HG02970 (cell line): ENCODE results near the gene CISTR.
"Not testable (repeated sequence)": the region's sequence is repeated elsewhere in the genome, so short reads cannot be mapped to it uniquely, and the experiment has no call there.

Source experiments
- ATAC-seq: cut with Tn5 transposase; IDR thresholded peaks from one replicate; pipeline ENCODE4 v1.9.1; 2021; ENCODE audit warnings: mild to moderate bottlenecking, moderate library complexity, moderate number of reproducible peaks; ENCODE audit not compliant: unreplicated experiment, low FRiP score

CISTR gene

DNA sequence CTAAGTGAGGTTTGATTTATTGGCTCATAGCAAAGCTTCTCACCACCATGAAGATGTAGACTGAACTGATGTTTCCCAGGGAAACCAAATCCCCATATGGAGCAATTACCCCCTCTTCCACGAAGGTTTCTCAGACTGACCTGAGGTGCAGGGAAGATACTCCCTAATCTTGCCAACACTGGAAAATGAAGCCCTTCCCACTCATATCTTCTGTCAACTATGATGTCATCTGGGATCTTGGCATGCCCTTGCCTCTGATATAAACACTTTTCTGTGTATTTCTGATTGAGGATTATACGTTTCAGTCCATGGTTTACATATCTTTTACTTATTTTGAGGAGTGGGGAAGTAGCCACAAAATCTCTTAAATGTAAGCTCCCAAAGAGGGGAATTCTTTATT is 14.1 kb upstream of the CISTR start:
- no peak for ATAC-seq

DNA sequence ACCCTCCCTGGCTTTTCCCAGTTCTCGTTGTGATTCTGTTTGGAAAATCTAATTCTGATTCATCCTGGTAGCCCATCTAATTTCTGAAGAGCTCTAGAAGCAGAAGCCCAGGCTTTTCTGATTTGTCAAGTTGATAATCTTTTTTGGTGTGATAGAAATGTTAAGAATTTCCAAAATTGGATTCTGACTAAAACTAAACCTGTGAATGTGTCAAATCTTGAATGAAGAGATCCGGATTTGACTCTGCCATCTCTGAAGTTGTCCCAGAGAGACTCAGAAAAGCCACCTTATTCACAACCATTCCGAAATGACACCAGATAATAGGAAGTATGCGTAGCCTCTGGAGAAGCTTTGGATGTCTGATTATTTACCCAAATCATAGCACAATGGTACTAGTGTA is 12.8 kb upstream of the CISTR start:
- ATAC-seq = no peak

- ATAC-seq = not testable (repeated sequence)
Observed at GRCh38 chr12:53762793-53763192, 11.0 kb upstream of the CISTR start.

DNA sequence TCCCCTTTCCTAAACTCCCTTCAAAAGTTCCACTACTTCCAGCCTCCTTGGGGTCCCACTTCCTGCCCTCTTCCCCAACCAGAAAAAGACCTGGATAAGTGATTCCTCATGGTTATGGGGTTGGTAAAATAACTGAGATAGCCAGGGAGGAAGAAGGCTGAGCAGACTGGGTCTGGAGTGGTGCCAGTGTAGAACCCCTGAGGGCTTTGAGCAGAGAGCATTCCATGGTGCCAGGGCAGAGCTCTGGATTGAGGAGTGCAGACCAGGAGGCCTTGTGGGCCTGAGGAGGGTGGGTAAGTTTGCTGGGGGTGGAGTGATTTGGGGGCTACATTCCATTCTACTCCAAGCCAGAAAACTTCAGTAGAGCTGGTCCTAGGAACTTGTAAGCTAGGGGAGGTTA is 9.5 kb upstream of the CISTR start:
- ATAC-seq = no peak

GRCh38 chr12:53759261-53759660 is 7.5 kb upstream of the CISTR start:
- ATAC-seq = no peak

DNA sequence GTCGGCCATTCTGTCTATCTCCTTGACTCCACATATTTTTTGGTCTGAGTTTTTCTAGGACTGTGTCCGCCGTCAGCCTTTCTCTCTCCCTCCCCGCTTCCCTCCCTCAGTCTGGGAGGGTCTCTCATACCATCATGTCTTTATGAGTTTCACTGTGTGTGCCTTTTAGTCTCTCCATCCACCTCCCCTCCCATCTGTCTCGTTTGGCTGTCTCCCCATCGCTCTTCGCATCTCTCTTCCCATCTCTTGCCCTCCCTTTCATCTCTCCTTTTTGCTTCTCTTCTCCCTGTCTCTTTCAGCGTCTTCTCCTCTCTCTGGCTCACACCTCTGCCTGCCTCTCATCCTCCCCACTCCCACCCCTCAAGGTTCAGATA is 6.9 kb upstream of the CISTR start:
- ATAC-seq = no peak

DNA sequence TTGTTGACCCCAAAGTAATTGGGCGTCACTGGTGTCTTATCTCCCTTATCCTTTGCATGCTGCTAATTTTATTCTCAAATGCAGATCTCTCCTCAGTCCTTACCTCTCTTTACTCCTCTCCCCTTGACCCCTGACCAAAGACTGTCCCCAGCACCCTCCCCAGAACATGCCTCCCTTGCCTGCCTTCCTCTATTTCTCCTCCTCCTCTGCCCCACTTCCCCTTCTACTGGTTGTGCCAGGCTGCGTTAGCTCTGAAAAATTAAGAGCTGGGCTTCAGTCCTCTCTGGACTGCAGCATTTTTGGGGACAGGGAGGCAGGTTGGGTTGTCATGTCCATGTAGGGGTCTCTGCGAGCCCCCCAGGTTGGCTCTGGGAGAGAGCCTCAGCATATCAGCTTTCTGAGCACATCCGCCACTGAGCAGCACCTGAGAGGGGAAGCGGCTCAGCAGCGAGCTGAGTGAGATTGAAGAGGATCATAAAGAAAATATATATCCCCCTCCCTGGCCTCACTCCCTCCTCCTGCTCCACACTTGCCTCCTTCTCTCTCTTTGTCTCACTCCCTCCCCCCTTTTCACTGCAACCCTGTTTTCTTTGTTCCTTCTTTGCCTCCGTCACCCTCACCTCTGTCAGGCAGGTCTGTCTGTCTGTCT is 6.4 kb upstream of the CISTR start:
- ATAC-seq = no peak

DNA sequence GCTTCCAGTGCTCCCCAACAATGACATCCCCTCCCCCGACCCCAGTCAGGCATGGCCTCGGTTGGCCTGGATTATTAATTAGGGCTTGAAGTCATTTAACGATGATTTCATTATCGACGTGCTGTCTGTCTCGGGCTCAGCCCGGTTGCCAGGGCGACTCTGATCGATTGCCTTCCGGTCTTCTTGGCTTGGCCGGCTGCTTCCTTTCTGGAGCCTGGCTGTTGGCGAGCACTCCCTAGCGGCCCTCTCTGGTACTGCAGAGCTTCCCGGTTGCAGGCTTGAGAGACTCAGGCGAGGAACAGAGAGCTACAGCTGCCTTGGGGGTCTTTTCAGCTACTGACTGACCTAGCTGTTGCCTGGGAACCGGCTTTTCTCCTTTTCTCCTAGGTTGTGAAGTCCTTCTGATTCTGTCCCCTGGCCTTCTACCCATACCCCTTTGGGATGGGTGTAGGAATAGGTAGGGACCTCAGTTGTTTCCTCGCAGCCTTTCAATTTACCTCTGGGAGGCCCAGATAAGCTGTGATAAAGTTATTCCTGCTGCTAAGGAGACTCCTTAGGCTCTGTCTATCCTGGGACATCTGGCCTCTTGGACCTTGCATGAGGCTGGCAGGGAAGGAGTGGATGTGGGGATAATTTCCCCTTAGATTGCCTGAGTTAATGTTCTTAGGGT is 5.5 kb upstream of the CISTR start:
- peak; percentile 52 for ATAC-seq

GRCh38 chr12:53756300-53757100 is 4.7 kb upstream of the CISTR start:
- no peak for ATAC-seq

DNA sequence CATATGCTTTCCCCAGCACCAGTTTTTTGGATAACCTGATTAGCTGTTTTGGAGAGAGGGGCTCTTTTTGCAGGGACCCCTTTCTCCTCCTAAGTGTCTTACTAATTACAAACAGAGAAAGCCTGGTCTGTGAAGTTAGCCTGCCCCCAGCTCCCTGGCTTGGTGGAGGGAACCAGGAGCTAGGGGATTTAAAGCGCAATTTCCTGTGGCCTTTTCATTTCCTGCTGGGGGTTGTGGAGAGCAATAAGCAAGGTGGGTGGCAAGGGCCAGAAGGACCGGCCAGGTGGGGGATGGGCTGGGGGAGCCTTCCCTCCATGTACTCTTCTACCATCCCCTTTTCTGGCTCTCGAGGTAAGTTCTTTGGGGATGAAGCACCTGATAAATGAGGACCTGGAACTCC is 4.1 kb upstream of the CISTR start:
- no peak for ATAC-seq

- no peak for ATAC-seq
Observed at GRCh38 chr12:53755451-53755891, 3.7 kb upstream of the CISTR start.

DNA sequence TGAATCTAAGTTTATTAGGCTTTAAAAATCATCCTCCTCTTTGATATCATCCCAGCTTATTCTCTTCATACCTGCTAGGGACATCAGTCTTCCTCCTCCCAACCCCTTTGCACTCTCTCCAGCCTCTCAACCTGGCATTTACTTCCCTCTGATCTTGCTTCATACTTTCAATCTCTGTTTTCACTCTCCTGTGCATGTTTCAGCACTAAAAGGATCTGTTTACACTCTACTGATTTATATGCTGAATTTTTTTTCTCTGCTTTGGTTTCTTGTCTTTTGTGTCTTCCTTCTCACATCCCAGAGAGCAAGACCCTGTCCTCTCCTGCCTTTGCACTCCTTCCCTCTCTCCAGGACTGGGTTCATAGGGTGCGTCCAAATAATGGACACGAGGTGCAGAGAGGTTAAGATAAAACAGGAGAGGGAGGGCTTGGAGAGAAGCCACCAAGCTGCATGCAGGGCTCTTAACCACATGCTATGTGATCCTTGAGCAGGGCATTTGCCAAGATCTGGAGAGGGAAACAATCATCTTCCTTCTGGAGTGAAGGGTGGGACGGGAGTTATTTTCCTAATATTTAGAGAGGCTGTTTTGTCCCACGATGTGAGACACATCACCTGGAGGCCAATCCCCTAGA is 3.0 kb upstream of the CISTR start:
- ATAC-seq = no peak

DNA sequence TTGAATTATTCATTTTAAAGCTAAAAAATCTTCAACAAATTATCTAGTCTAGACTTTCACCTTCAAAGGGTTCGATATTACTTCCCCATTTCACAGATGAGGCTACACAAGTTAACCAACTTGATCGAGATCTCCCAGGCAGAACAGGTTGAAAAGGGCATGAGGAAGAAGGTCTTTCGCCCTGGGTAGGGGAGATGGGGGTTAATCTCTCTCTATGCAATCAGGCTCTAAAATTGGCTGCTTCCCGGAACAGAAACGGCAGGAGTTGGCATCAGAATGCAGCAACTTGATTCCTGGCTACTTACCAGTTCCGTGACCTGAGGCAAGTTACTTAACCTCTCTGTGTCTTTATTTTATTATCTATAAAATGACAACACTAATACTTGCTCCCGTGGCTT is 2.4 kb upstream of the CISTR start:
- ATAC-seq = no peak

- ATAC-seq = no peak
Observed at GRCh38 chr12:53752621-53753020, 842 bp upstream of the CISTR start.

DNA sequence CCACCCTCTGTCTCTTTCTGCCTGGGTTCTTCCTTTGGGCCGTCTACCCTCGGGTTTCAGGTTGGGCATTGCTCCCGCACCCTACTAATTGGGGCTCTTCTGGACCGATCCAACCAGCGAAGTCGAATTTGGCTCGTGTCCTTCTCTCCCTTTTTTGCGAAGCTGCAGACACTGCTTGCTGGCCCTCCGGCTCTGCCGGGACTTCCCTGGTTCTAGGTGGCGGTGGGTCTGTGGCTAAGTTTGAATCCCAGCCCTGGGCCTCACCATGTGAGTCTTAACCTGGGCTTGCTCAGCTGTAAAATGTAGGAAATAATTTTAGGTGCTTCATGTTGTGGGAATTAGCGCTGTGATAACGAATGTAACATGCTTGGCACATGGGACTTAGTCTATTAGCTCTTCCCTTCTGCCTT is 418 bp upstream of the CISTR start:
- no peak for ATAC-seq

DNA sequence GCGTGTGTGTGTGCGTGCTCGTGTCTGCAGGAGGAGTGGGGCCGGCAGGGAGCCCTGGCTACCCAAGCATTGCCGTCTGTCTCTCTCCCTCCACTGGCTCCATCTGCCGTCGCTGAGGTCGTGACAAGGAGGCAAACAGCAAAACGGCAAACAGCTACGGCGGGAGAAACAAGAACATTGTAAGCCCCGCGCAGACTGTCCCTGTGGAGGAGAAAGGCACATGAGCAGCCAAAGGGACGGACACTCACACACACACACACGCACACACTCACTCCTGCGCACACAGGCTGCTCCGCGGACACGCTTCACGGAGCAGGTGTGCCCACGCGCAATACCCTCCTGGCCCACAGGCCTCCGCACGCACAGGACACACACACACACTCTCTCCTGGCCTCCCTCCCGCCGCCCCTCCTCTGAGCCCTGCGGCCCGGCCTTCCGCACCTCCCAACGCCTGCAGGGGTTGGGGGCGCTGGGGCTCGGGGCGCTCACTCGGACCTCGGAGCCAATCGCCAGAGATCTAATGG is 905 bp downstream of the CISTR start:
- no peak for ATAC-seq

DNA sequence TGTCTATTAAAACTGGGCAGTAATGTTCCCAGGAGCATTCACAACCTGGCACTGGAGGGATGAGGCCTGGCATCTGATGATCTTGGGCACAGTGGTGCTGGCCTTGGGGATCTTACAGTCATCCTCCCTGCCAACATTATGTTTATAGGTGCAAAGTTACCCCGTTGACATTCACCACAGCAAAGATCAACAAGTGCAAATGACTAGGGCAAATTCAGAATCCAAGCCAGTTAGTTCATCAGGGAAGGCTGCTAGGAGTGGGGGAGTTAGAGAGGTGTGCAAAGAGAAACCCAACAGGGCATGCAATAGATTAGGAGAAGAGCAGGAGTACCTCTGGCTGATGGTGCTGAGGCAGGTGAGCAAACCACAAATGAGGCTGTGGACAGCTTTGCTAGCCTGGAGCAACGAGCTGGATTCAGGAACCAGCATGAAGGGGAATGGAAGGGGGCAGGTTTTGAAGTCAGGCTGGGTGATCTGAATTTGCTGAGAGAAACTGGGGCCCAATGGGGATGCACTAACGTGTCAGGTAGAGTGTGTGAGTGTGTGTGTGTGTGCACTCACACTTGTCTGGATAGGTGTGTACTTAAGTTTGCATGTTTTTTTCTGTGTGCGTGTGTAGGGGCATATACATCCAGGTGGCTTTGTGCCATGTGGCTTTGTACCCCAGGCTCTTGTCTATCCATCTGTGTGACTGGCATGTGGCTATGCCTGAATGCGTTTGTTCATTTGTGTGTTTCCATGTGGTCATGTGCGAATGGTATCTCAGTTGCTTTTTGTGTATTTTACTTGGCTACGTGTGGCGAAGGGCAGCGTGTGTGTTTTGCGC is 1.6 kb downstream of the CISTR start:
- ATAC-seq = no peak

- ATAC-seq = no peak
Observed at GRCh38 chr12:53748072-53748840, 3.5 kb downstream of the CISTR start.

GRCh38 chr12:53747095-53747494 is 4.7 kb downstream of the CISTR start:
- ATAC-seq = no peak
